ENCODE results near the gene ARFRP1. TPM values are rescaled to one million over a fixed set of nuclear protein-coding genes. Genes with fewer than 3 reads are reported as not detected.
A peak's percentile ranks its signal among the peaks of the same experiment; 100 is the strongest.

Gene ARFRP1
- total and polyA plus RNA-seq, 2 of the 13 experiments (the other 11 are each of a cell fraction or from before 2014, with no cell fraction given), result 32.0 to 51.1 TPM

- no peak for TF ChIP-seq ZNF513 (CRISPR knock-in tag; conservative IDR thresholded peaks at IDR 0.05)
- TF ChIP-seq RARA (CRISPR knock-in tag; IDR thresholded peaks at IDR 0.05), result no peak
- peak; percentile 43 for TF ChIP-seq BCL3 (CRISPR knock-in tag; IDR thresholded peaks at IDR 0.05)
- no peak for TF ChIP-seq ZBTB20 (CRISPR knock-in tag; IDR thresholded peaks at IDR 0.05; ENCODE audit: borderline replicate concordance, low read depth)
- TF ChIP-seq ZMAT3 (CRISPR knock-in tag; conservative IDR thresholded peaks at IDR 0.05), result 0 out of 2 replicates have a peak, but pooled peaks have one; percentile 3
- peak; percentile 55 for TF ChIP-seq TFDP2 (CRISPR knock-in tag; IDR thresholded peaks at IDR 0.05)
- TF ChIP-seq ZNF256 (CRISPR knock-in tag; conservative IDR thresholded peaks at IDR 0.05), result no peak
- no peak for TF ChIP-seq MXD4 (CRISPR knock-in tag; IDR thresholded peaks at IDR 0.05)
- TF ChIP-seq YEATS4 (CRISPR knock-in tag; IDR thresholded peaks at IDR 0.05; ENCODE audit: borderline replicate concordance), result 0 out of 2 replicates have a peak, but pooled peaks have one; percentile 16
- 0 out of 2 replicates have a peak, but pooled peaks have one; percentile 27 for TF ChIP-seq ZNF770 (CRISPR knock-in tag; IDR thresholded peaks at IDR 0.05)
- no peak for TF ChIP-seq ATF1 (CRISPR knock-in tag; IDR thresholded peaks at IDR 0.05)
- TF ChIP-seq FOXP1 (IDR thresholded peaks at IDR 0.05), result no peak
- no peak for TF ChIP-seq FOXP1 (CRISPR knock-in tag; IDR thresholded peaks at IDR 0.05)
- TF ChIP-seq ZMAT5 (CRISPR knock-in tag; IDR thresholded peaks at IDR 0.05; ENCODE audit: borderline replicate concordance, low read depth), result no peak
- TF ChIP-seq ZNF382 (CRISPR knock-in tag; IDR thresholded peaks at IDR 0.05; ENCODE audit: borderline replicate concordance), result no peak
- TF ChIP-seq CENPT (CRISPR knock-in tag; IDR thresholded peaks at IDR 0.05; ENCODE audit: low read depth), result no peak
- TF ChIP-seq KDM5B (CRISPR knock-in tag; IDR thresholded peaks at IDR 0.05; ENCODE audit: borderline replicate concordance), result peak; percentile 43
- no peak for TF ChIP-seq ZBTB25 (CRISPR knock-in tag; IDR thresholded peaks at IDR 0.05)
- TF ChIP-seq ZNF44 (CRISPR knock-in tag; IDR thresholded peaks at IDR 0.05), result no peak
- no peak for TF ChIP-seq FOXJ3 (CRISPR knock-in tag; IDR thresholded peaks at IDR 0.05; ENCODE audit: borderline replicate concordance)
- no peak for TF ChIP-seq CENPBD1 (CRISPR knock-in tag; IDR thresholded peaks at IDR 0.05; ENCODE audit: borderline replicate concordance, low read depth)
These were observed 55.4 kb downstream of the ARFRP1 start (continued) for GRCh38 chr20:63652192-63652980.
